HepG2 (cell line): Measurements from ENCODE around the gene RPL19. TPM values are rescaled to one million over a fixed set of nuclear protein-coding genes. Genes with fewer than 3 reads are reported as not detected.

Experiments used
- ATAC-seq: fragments of 200-7000 bp; cut with Tn5 transposase; 3 replicates; pipeline ENCODE4 v1.9.1; 2020; ENCODE audit warnings: mild to moderate bottlenecking, moderate library complexity
- BruUV-seq: library from RNA; stranded (reverse); fragments of 400-500 nt; replicated peaks from 2 replicates; lab custom pipeline; 2021; lab: Mats Ljungman, UMichigan
- CTCF ChIA-PET: fragments of 300-600 bp; formaldehyde crosslinking; extraction: SDS; loops from one replicate; lab custom pipeline; 2021; ENCODE audit warnings: low total read pairs, inconsistent platforms, low intra/inter-chr PET ratio; lab: Yijun Ruan, JAX
- POLR2A ChIA-PET: fragments of 350-600 bp; sonication (Branson Sonifier 250); formaldehyde crosslinking; loops from one replicate; lab custom pipeline; 2020; ENCODE audit warnings: antibody characterized with exemption, inconsistent platforms; lab: Yijun Ruan, JAX
- DNase-seq: peaks from one replicate; pipeline ENCODE4 v3.0.0-alpha.2; 2015; ENCODE audit warnings: low spot score
- FAIRE-seq: peaks from 3 replicates; lab custom pipeline; 2011; peaks lifted over from hg19 to GRCh38; lab: Jason Lieb, UNC
- H2AFZ ChIP-seq: one replicate; pipeline ENCODE4 v1.6.1; 2011; ENCODE audit warnings: low read length, inconsistent platforms
- H3K27ac ChIP-seq: fragments of 300-600 bp; 3 replicates; pipeline ENCODE4 v1.8.0; 2011; ENCODE audit warnings: mixed run types, mild to moderate bottlenecking, mixed read lengths, low read length, inconsistent platforms; ENCODE audit not compliant: insufficient read depth; ENCODE audit errors: extremely low read length
- H3K27me3 ChIP-seq, 2 experiments: fragments of 200-600 bp in 1 of 2; 2 replicates in 1 of 2; 3 replicates in 1 of 2; pipeline versions ENCODE4 v1.6.0 to v1.8.0; 2011; ENCODE audit warnings: low read length in 2 of 2, mild to moderate bottlenecking in 2 of 2, moderate library complexity in 2 of 2, inconsistent platforms in 1 of 2; ENCODE audit not compliant: insufficient read depth in 2 of 2, control insufficient read depth in 1 of 2
- H3K36me3 ChIP-seq, 2 experiments: fragments of 200-600 bp in 1 of 2; replicated peaks in 1 of 2; 2 replicates in 1 of 2; 3 replicates in 1 of 2; pipeline versions ENCODE4 v1.5.1 to v1.8.0; 2011; ENCODE audit warnings: low read length in 2 of 2, inconsistent platforms in 1 of 2; ENCODE audit not compliant: insufficient read depth in 2 of 2, control insufficient read depth in 1 of 2
- H3K4me1 ChIP-seq: 2 replicates; pipeline ENCODE4 v1.5.1; 2012; ENCODE audit warnings: low read length, inconsistent platforms; ENCODE audit not compliant: insufficient read depth
- H3K4me2 ChIP-seq: 2 replicates; pipeline ENCODE4 v1.6.0; 2011; ENCODE audit warnings: low read depth, low read length, inconsistent platforms
- H3K4me3 ChIP-seq, 3 experiments: fragments of 200-600 bp in 1 of 3; sonication (generic), shearing (Covaris generic) in 1 of 3; replicated peaks in 1 of 3; 2 replicates each; pipeline ENCODE4 v1.5.1; 2011 to 2016; ENCODE audit warnings: low read length in 3 of 3, inconsistent platforms in 2 of 3, low read depth in 2 of 3, mild to moderate bottlenecking in 2 of 3, control low read depth in 1 of 3, mixed read lengths in 1 of 3; ENCODE audit not compliant: insufficient read depth in 1 of 3
- H3K79me2 ChIP-seq: one replicate; pipeline ENCODE4 v1.6.1; 2011; ENCODE audit warnings: low read length, inconsistent platforms; ENCODE audit not compliant: insufficient read depth
- H3K9ac ChIP-seq: 2 replicates; pipeline ENCODE4 v1.6.0; 2011; ENCODE audit warnings: mild to moderate bottlenecking, low read depth, low read length, inconsistent platforms; ENCODE audit not compliant: insufficient read depth
- H3K9me3 ChIP-seq: 2 replicates; pipeline ENCODE4 v1.5.1; 2012; ENCODE audit warnings: mild to moderate bottlenecking, low read length
- H4K20me1 ChIP-seq: 2 replicates; pipeline ENCODE4 v1.6.0; 2011; ENCODE audit warnings: inconsistent platforms, mild to moderate bottlenecking, low read length, moderate library complexity; ENCODE audit not compliant: insufficient read depth
- KDM2A ChIP-seq: sonication (generic); formaldehyde crosslinking; IDR thresholded peaks from 2 replicates; pipeline ENCODE4 v1.4.0; 2020; ENCODE audit warnings: low read depth, missing genetic modification reagents, borderline replicate concordance
- KDM5A ChIP-seq: fragments of 200-600 bp; sonication (generic); IDR thresholded peaks from 2 replicates; pipeline ENCODE4 v1.7.0; 2018; ENCODE audit warnings: antibody characterized with exemption, mild to moderate bottlenecking, low read length, borderline replicate concordance
- PAF1 ChIP-seq: IDR thresholded peaks from 2 replicates; pipeline ENCODE4 v1.6.1; 2016; ENCODE audit warnings: missing genetic modification reagents, missing compliant biosample characterization
- POLR2A ChIP-seq, 2 experiments: IDR thresholded peaks; 2 replicates each; pipeline ENCODE4 v1.6.1; 2011; ENCODE audit warnings: low read depth in 2 of 2, low read length in 2 of 2, mild to moderate bottlenecking in 1 of 2, moderate library complexity in 1 of 2; ENCODE audit not compliant: insufficient read depth in 1 of 2
- POLR2AphosphoS2 ChIP-seq: IDR thresholded peaks from 2 replicates; pipeline ENCODE4 v1.6.1; 2011; ENCODE audit warnings: low read depth, low read length, improper control_type of control experiment
- POLR2AphosphoS5 ChIP-seq: IDR thresholded peaks from 2 replicates; pipeline ENCODE4 v1.6.1; 2012; ENCODE audit warnings: low read depth, low read length
- POLR2G ChIP-seq: fragments of 200-400 bp; formaldehyde crosslinking; IDR thresholded peaks from 2 replicates; pipeline ENCODE4 v1.6.1; 2018; ENCODE audit warnings: mild to moderate bottlenecking, low read depth, low read length, moderate library complexity
- RBFOX2 ChIP-seq: fragments of 200-400 bp; formaldehyde crosslinking; IDR thresholded peaks from 2 replicates; pipeline ENCODE4 v1.6.1; 2017; ENCODE audit warnings: low read depth, mild to moderate bottlenecking, low read length
- RBM22 ChIP-seq: fragments of 200-400 bp; formaldehyde crosslinking; optimal IDR thresholded peaks from 2 replicates; pipeline ENCODE3; 2017; ENCODE audit warnings: mild to moderate bottlenecking, low read length, moderate library complexity
- SSRP1 ChIP-seq: IDR thresholded peaks from 2 replicates; pipeline ENCODE4 v1.6.1; 2016; ENCODE audit warnings: control low read depth
- ZNF644 ChIP-seq: IDR thresholded peaks from 2 replicates; pipeline ENCODE4 v1.6.1; 2016; ENCODE audit warnings: low read depth
- WGBS: methylation state at CpG from one replicate; pipeline ENCODE4 v1.1.6; 2017; ENCODE audit warnings: low lambda C conversion rate; 5-methylcytosine and 5-hydroxymethylcytosine counted together
- in situ Hi-C: cut with HindIII; loops from 2 replicates; pipeline ENCODE4 v1.10.0; 2017; ENCODE audit warnings: low pct_unique_long_range_greater_than_20kb; ENCODE audit not compliant: extremely low pct_ligation_motif_present
- intact Hi-C: fragments of 100-400 bp; cut with micrococcal nuclease; formaldehyde crosslinking; loops from one replicate; pipeline ENCODE4 v1.10.0; 2022; ENCODE audit not compliant: unreplicated experiment
- polyA plus RNA-seq, 8 experiments: library from polyadenylated mRNA; depleted of rRNA in 3 of 8; stranded (reverse) in 7 of 8; unstranded in 1 of 8; fragments of >200 nt; fragmentation: Illumina TruSeq in 4 of 8; extraction: Trizol in 4 of 8; gene quantifications; 2 replicates each; pipeline versions ENCODE4 v1.2.1 to v1.2.3, GENCODE V29; 2011 to 2016; ENCODE audit warnings: low read depth in 4 of 8, missing spikeins in 1 of 8, mixed read lengths in 1 of 8; ENCODE audit not compliant: insufficient read depth in 1 of 8
- total RNA-seq, 5 experiments: library from RNA; depleted of rRNA; stranded (reverse); fragments of >200 nt; fragmentation: Illumina TruSeq; extraction: Trizol; gene quantifications; 2 replicates each; pipeline ENCODE4 v1.2.3, GENCODE V29; 2016; ENCODE audit warnings: low read depth in 1 of 5
- TF ChIP-seq, protein P1 (sequence below): sonication (generic); formaldehyde crosslinking; IDR thresholded peaks from 2 replicates; pipeline ENCODE4 v1.5.0; 2020; ENCODE audit warnings: mild to moderate bottlenecking, missing genetic modification reagents, moderate library complexity

The RPL19 gene
- total and polyA plus RNA-seq, 2 of the 13 experiments (the other 11 are each of a cell fraction or from before 2014, with no cell fraction given) = 2,522 to 2,768 TPM

GRCh38 chr17:39205112-39205526 lies 5.0 kb downstream of the RPL19 start:
- ATAC-seq (no peak), FAIRE-seq (peak; percentile 4), DNase-seq (no peak)
- WGBS = 88% methylated on average over 3 of the region's 3 CpGs
- Histone ChIP-seq H3K4me2 (no peak overlapping the region), H4K20me1 (peaks cover 23% of the 10 kb centered on the region), H3K27me3 (peaks cover 6 to 21% of the 10 kb centered on the region in 2 experiments; a peak in 4 of 5 replicates), H3K36me3 (peaks cover 26 to 35% of the 10 kb centered on the region in 2 experiments), H2AFZ (no peak overlapping the region), H3K4me1 (peaks cover 21% of the 10 kb centered on the region), H3K27ac (no peak overlapping the region), H3K79me2 (peaks cover 23% of the 10 kb centered on the region)
- ChIA-PET CTCF (interaction anchor here (1.4 to 4.3 kb wide), 2 partner anchors 26 to 40 kb away, joined by 3 to 35 read pairs; no protein-coding TSS in a partner anchor), POLR2A (interaction anchor here (0.7 to 3.3 kb wide), 4 partner anchors 33 to 52 kb away, joined by 4 to 24 read pairs (median 6); no protein-coding TSS in a partner anchor)
- no TSS peak for BruUV-seq
- TF ChIP-seq POLR2G = peak; percentile 49; the same call in 1 of the 2 replicates
- TF ChIP-seq, protein P1, sequence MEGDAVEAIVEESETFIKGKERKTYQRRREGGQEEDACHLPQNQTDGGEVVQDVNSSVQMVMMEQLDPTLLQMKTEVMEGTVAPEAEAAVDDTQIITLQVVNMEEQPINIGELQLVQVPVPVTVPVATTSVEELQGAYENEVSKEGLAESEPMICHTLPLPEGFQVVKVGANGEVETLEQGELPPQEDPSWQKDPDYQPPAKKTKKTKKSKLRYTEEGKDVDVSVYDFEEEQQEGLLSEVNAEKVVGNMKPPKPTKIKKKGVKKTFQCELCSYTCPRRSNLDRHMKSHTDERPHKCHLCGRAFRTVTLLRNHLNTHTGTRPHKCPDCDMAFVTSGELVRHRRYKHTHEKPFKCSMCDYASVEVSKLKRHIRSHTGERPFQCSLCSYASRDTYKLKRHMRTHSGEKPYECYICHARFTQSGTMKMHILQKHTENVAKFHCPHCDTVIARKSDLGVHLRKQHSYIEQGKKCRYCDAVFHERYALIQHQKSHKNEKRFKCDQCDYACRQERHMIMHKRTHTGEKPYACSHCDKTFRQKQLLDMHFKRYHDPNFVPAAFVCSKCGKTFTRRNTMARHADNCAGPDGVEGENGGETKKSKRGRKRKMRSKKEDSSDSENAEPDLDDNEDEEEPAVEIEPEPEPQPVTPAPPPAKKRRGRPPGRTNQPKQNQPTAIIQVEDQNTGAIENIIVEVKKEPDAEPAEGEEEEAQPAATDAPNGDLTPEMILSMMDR (CRISPR knock-in tag) = no peak
- peak; percentile 68 for TF ChIP-seq POLR2AphosphoS5
- TF ChIP-seq RBFOX2 = peak; percentile 59; the same call in 1 of the 2 replicates
- peak; percentile 36; the same call in 1 of the 2 replicates for TF ChIP-seq KDM2A (CRISPR knock-in tag)
- TF ChIP-seq RBM22 = peak; percentile 97
- TF ChIP-seq ZNF644 = no peak
- peak; percentile 46 to 64; a peak in 3 of 4 replicates for TF ChIP-seq POLR2A (IDR thresholded peaks at IDR 0.05; ENCODE audit: insufficient read depth in 1 of 2, low read depth in 2 of 2, low read length in 2 of 2)
- TF ChIP-seq PAF1 (CRISPR knock-in tag) = peak; percentile 82
- TF ChIP-seq POLR2AphosphoS2 = peak; percentile 67
- no peak for TF ChIP-seq KDM5A
- TF ChIP-seq SSRP1 (CRISPR knock-in tag) = peak; percentile 94
- TF ChIP-seq, all 625 proteins: peak for 9
- in situ Hi-C loops = no loop called here
- intact Hi-C loops = no loop called here
- Histone ChIP-seq H3K4me3 (no peak overlapping the region), H3K9me3 (no peaks in the 10 kb centered on the region), H3K9ac (no peak overlapping the region)
